HG03378 (cell line): ENCODE data around the gene UTP20.
A peak's percentile ranks its signal among the peaks of the same experiment; 100 is the strongest.

Experiments
- ATAC-seq: cut with Tn5 transposase; IDR thresholded peaks from one replicate; pipeline ENCODE4 v1.9.1; 2021; ENCODE audit warnings: mild to moderate bottlenecking, moderate library complexity; ENCODE audit not compliant: unreplicated experiment

UTP20 gene

DNA sequence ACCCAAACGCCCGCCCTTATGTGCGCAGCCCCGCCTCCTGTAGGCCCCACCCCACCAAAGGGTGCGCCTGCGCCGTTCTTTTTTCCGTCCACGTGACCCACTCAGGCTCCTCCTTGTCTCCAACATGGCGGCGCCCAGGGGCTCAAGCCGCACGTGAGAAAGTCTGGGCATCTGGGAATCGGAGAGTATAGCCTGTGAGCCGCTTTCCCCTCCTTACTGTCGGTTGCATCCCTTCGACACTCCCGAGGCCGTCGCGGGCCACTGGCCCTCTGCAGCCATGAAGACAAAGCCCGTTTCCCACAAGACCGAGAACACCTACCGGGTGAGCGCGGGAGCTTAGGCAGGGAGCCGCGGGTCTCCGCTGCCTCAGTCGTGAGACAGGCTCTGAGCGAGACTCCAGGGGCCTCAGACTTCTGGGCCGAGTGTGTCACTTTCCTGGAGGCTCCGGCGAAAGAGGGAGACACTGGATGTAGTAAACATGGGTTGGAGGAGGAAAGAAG lies at the start of gene UTP20:
TSS of gene UTP20 (plus strand) at position 100 of the 500 bp plus-strand sequence. CDS start at position 278, 178 bp downstream.
- ATAC-seq, result peak; percentile 94

DNA sequence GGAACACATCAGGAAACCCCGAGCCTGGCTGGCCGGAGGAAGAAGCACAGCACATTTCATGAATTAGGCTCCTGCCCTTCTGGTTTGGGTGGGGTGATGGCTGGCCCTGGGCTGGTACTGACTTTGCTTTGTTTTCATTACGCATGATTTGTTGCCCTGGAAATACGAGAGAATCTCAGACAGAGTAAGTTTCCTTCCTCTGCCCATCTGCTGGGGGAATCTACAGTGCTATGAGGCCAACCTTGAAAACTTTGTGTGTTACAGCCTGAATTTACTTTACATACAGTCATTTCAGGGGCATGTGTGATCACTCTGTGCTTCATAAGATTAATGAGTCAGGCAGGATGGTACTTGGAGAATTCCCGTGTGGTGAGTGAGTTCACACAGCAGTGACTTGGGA lies 49.4 kb upstream of the UTP20 start:
- ATAC-seq, result no peak

GRCh38 chr12:101231636-101232035 lies 48.3 kb upstream of the UTP20 start:
- no peak for ATAC-seq

GRCh38 chr12:101235686-101236085 lies 44.2 kb upstream of the UTP20 start:
- no peak for ATAC-seq

- ATAC-seq, result no peak
These were observed 41.6 kb upstream of the UTP20 start for GRCh38 chr12:101238306-101238705.

GRCh38 chr12:101238800-101239329 lies 41.0 kb upstream of the UTP20 start:
- no peak for ATAC-seq

DNA sequence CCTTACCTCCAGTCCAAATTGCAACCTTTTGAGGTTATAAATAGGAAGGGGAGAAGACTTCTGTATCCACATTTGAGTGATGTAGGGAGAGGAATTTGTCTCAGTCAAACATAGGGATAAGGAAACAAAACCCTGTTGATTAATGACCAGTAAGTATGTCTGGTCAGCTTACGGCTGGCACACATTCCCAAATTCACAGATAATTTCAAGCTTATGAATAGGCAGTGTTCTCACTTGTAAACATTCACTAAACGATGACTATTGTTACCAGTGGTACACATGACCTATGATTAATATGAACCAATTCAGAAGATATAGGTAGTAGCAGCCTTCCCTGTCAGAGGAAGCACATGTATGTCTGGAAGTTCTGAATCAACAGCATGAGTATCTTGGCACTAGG lies 36.8 kb upstream of the UTP20 start:
- no peak for ATAC-seq

DNA sequence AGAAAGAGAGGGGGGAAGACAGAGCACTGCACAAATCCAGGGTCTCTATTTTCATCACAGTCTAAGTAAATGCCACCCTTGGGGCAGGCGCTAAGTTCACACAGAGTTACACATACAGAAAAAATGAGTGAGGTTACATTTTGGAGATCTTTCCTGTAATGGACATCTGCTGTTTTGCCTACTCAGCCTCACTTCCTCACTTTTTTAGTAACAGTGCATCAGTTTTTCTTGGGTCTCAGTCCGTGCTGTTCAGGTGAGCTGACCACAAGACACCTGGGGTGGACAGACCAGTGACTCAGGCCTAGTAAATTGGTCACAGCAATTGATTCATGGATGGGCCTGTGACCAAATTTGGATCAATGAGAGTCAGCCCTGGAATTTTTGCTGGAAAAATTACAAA lies 36.3 kb upstream of the UTP20 start:
- ATAC-seq, result no peak

DNA sequence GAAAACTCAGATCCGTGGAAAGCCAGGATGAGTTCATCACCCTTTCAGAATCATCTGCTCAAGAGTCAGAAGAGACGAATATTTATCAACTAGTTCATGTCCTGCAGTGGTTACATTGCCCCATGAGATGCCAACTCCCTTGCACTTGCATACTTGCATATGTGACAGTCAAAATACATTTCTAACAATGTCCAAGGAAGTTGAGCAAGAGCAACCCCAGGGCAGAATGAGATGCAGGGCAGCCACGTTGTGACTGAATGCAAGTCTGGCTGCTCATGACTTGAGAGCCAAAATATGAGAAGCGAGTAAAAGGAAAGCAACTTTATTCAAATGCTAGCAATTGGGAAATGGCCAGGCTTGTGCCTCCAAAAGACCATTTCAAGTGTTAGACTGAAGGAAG lies 23.6 kb upstream of the UTP20 start:
- no peak for ATAC-seq

DNA sequence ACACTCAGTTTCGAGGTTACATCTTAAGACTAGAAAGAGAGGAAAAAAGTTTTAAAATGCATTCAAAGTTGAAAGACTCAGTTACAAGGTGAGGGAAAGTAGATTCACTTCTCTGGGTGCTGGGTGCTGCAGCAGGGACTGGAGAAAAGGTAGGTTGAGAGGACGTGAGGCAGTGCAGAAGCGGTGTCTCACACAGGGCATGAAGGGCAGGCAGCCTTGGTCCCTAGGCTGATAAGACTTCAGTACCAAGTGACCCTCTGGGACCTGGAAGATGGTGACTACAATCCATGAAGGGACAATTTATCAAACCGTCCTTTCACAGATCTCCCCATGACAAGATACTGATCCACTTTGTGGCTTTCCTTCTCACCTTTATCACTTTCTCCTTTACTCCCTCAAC lies 22.5 kb upstream of the UTP20 start:
- ATAC-seq, result no peak

DNA sequence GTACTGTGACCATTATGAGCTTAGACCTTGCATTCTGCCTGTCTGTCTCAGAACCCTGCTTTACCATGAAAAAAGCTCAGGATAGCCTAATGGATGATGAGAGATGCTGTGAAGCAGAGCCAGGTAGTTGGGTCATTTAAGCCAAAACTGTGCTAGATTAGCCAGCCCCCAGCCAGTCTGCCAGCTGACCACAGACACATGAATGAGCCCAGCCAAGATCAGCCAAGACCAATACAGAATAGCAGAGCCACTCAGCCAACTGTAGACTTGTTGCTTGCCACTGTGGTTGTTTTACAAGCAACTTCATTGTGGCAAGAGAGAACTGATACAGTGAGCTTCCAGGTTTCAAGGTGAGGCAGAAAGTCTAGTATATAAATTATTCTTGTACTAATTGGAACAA lies 12.8 kb upstream of the UTP20 start:
- no peak for ATAC-seq

DNA sequence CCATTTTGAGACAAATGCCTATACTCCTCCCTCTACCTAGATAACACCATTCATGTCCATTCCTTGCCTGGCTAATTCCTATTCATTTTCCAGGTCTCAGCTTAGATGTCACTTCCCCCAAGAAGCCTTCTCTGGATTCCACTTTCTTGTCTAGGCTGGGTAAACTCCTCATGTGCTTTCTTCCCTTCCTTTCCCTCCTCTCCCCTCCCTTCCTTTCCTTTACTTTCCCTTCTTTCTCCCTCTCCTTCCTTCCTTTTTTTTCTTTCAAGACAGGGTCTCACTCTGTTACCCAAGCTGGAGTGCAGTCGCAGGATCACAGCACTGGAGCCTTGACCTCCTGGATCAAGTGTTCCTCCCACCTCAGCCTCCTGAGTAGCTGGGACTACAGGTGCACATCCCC lies 3.5 kb upstream of the UTP20 start:
- no peak for ATAC-seq

DNA sequence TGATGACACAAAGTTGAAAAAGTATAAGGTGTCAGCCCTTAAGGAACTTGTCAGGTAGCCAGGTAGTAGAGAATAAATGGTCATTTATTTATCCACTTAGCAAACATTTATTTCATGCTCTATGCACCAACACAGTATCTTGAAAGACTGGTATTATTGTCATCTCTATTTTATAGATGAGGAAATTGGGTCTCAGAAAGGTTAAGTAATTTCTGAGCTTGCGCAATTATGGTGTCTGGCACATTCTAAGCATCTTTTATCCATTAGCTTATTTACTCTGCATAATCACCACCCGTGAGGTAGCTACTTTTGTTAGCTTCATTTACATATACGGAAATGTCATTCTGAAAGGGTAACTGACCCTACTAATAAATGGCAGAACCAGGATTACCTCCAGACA lies 2.5 kb upstream of the UTP20 start:
- ATAC-seq, result no peak

GRCh38 chr12:101287357-101287756 lies 7.5 kb downstream of the UTP20 start:
- no peak for ATAC-seq

- ATAC-seq, result no peak
These were observed 17.8 kb downstream of the UTP20 start for GRCh38 chr12:101297661-101298060.

DNA sequence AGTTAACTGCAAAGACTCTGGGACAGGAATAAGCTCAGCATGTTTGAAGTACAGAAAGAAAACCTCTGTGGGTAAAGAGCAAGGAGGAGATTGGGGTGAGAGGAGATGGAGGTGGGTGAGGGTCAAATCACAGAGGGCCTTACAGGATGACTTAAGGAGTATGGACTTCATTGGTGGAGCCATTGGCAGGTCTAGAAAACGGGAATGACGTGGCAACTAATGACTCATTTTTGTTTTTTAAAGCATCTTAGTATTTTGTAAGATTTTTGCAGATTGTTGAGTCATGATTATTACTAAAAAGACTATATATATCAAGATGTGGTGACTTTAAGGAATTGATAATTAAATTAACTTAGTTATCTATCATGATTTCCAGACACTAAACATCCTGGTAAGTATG lies 18.5 kb downstream of the UTP20 start:
- ATAC-seq, result no peak

DNA sequence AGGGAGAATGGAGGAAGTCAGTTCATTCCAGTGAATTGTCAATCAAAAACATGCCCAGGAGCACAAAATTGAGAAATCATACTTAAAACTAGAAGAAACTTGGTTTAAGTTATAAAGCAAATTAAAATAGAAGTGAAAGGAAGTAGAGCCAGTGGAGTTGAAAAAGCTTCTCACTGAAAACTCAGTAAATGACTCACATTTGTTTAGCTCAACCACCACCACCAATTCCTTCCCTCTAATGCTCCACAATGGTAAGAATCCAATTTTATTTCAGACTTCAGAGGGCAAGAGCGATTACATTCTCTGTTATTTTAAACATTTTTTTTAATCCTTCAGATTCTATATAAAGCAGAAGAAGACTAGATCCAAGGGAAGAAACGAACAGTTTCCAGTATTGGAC lies 19.4 kb downstream of the UTP20 start:
- no peak for ATAC-seq

DNA sequence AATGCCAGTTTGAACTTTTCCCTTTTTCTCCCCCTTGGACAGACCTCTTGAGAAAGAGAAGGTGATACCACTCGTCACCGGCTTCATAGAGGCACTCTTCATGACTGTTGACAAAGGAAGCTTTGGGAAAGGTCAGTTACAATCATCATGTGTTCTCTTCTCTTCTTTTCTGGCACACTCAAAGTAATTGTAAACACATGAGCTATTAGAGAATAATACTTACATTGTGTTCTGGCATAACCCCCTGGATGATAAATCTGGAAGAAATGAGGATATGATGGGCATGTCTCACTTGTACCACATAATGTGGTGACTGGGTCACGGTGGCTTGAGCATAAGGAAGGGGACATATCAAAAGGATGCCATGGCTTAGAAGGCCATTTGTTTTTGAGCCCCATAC lies 20.0 kb downstream of the UTP20 start:
- ATAC-seq, result no peak

- ATAC-seq, result no peak
These were observed 22.8 kb downstream of the UTP20 start for GRCh38 chr12:101302741-101303140.

- ATAC-seq, result no peak
These were observed 25.4 kb downstream of the UTP20 start for GRCh38 chr12:101305226-101305779.

- no peak for ATAC-seq
These were observed 25.9 kb downstream of the UTP20 start for GRCh38 chr12:101305794-101306193.

GRCh38 chr12:101322480-101322879 lies 42.6 kb downstream of the UTP20 start:
- no peak for ATAC-seq

- ATAC-seq, result no peak
These were observed 43.4 kb downstream of the UTP20 start for GRCh38 chr12:101323255-101323654.
